DOHH2 (cell line): ENCODE measurements around the gene EML4.

ENCODE experiments used
- H3F3A ChIP-seq: fragments of 200-600 bp; sonication (generic), shearing (Covaris generic); 2 replicates; pipeline ENCODE4 v1.6.0; 2016; ENCODE audit warnings: antibody characterized with exemption, mild to moderate bottlenecking; ENCODE audit not compliant: control insufficient read depth, insufficient read depth
- H3K27ac ChIP-seq: fragments of 200-600 bp; sonication (generic); 2 replicates; pipeline ENCODE4 v1.5.1; 2014; ENCODE audit warnings: low read depth, mild to moderate bottlenecking, low read length, moderate library complexity
- H3K27me3 ChIP-seq: fragments of 200-600 bp; sonication (generic); 2 replicates; pipeline ENCODE4 v1.6.1; 2014; ENCODE audit warnings: mild to moderate bottlenecking, low read length, mixed read lengths; ENCODE audit not compliant: control insufficient read depth
- H3K36me3 ChIP-seq: fragments of 200-600 bp; sonication (generic); 2 replicates; pipeline ENCODE4 v1.6.1; 2014; ENCODE audit warnings: mild to moderate bottlenecking, low read length, moderate library complexity, mixed read lengths; ENCODE audit not compliant: control insufficient read depth
- H3K4me1 ChIP-seq: fragments of 200-600 bp; sonication (generic); 2 replicates; pipeline ENCODE4 v1.6.1; 2014; ENCODE audit warnings: mild to moderate bottlenecking, low read length, mixed read lengths; ENCODE audit not compliant: control insufficient read depth
- H3K4me2 ChIP-seq: fragments of 200-600 bp; sonication (generic); 2 replicates; pipeline ENCODE4 v1.6.0; 2014; ENCODE audit warnings: mild to moderate bottlenecking, low read length, moderate library complexity
- H3K4me3 ChIP-seq: fragments of 200-600 bp; sonication (generic); 2 replicates; pipeline ENCODE4 v1.5.1; 2014; ENCODE audit warnings: mild to moderate bottlenecking, low read length, mixed read lengths
- H3K79me2 ChIP-seq: fragments of 200-600 bp; sonication (generic); 2 replicates; pipeline ENCODE4 v1.6.1; 2014; ENCODE audit warnings: mild to moderate bottlenecking, low read length, mixed read lengths; ENCODE audit not compliant: control insufficient read depth
- H3K9me2 ChIP-seq: fragments of 200-600 bp; sonication (generic); replicated peaks from 2 replicates; pipeline ENCODE4 v1.6.1; 2014; ENCODE audit warnings: mild to moderate bottlenecking, low read length, mixed read lengths; ENCODE audit not compliant: control insufficient read depth
- H3K9me3 ChIP-seq: fragments of 200-600 bp; sonication (generic); 2 replicates; pipeline ENCODE4 v1.6.1; 2014; ENCODE audit warnings: antibody characterized with exemption, low read length, mixed read lengths; ENCODE audit not compliant: control insufficient read depth, insufficient read depth
- H4K20me1 ChIP-seq: fragments of 200-600 bp; sonication (generic); 2 replicates; pipeline ENCODE4 v1.6.0; 2014; ENCODE audit warnings: low read depth, mild to moderate bottlenecking, antibody characterized with exemption, low read length, moderate library complexity; ENCODE audit not compliant: control insufficient read depth, insufficient read depth
- EZH2phosphoT487 ChIP-seq: fragments of 200-600 bp; sonication (generic); IDR thresholded peaks from 2 replicates; pipeline ENCODE4 v1.6.1; 2017; ENCODE audit warnings: borderline replicate concordance, mild to moderate bottlenecking, antibody characterized with exemption, low read length, moderate library complexity, mixed read lengths
- TF ChIP-seq, protein P1 (sequence below): fragments of 200-600 bp; sonication (generic); IDR thresholded peaks from one replicate; pipeline ENCODE4 v1.5.1; 2014; ENCODE audit warnings: antibody characterized with exemption, mild to moderate bottlenecking, low read depth, low read length; ENCODE audit not compliant: poor library complexity, severe bottlenecking

EML4 gene

DNA sequence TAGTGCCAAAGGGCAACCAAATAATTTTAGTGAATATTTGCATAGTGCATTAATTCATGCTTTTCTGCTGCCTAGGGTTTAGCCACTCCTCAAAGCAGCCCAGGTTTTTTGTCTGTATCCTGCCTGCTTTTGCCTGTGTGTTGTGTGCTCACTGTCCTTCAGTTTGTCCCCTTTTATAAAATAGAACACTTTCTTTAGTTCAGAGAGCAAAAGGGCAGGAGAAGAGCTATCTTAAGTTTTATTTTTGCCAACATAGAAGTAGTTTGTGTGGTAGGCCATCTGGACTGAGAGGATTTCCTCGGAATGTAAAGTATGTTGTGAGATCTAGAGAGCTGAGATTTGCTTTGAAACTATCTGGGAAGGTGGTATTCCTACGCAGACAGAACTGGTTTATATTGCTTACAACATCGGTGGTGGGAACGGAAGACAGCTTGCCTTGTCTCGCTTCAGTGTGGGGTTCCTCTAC lies 64.9 kb downstream of the EML4 start:
- Histone ChIP-seq H4K20me1 (no peaks in the 10 kb centered on the region), H3K27ac (no peak overlapping the region), H3K79me2 (no peaks in the 10 kb centered on the region), H3K9me3 (no peaks in the 10 kb centered on the region), H3K27me3 (no peaks in the 10 kb centered on the region), H3K4me2 (no peak overlapping the region), H3K9me2 (no peaks in the 10 kb centered on the region), H3F3A (no peaks in the 10 kb centered on the region), H3K4me1 (no peaks in the 10 kb centered on the region), H3K4me3 (no peak overlapping the region), H3K36me3 (no peaks in the 10 kb centered on the region)
- TF ChIP-seq EZH2phosphoT487, result no peak
- TF ChIP-seq, protein P1, sequence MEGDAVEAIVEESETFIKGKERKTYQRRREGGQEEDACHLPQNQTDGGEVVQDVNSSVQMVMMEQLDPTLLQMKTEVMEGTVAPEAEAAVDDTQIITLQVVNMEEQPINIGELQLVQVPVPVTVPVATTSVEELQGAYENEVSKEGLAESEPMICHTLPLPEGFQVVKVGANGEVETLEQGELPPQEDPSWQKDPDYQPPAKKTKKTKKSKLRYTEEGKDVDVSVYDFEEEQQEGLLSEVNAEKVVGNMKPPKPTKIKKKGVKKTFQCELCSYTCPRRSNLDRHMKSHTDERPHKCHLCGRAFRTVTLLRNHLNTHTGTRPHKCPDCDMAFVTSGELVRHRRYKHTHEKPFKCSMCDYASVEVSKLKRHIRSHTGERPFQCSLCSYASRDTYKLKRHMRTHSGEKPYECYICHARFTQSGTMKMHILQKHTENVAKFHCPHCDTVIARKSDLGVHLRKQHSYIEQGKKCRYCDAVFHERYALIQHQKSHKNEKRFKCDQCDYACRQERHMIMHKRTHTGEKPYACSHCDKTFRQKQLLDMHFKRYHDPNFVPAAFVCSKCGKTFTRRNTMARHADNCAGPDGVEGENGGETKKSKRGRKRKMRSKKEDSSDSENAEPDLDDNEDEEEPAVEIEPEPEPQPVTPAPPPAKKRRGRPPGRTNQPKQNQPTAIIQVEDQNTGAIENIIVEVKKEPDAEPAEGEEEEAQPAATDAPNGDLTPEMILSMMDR, result no peak

DNA sequence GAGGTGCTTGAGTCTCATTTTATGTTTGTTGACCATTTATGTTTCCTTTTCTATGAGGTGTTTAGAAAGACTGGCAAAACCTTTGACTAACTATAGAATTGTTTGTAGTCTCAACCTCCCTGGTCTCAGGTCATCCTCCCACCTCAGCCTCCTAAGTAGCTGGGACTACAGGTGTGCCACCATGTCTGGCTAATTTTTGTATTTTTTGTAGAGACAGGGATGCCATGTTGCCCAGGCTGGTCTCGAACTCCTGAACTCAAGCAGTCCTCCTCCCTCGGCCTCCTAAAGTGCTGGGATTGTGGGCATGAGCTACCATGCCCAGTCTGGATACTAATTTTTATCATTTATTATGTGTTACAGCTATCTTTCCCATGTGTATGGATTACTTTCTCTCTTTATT lies 67.8 kb downstream of the EML4 start:
- TF ChIP-seq, protein P1, result no peak
- TF ChIP-seq EZH2phosphoT487, result no peak
- no peaks in the 10 kb centered on the region for H3K36me3 ChIP-seq
- H3F3A ChIP-seq, result no peaks in the 10 kb centered on the region
- no peaks in the 10 kb centered on the region for H3K4me1 ChIP-seq
- H3K79me2 ChIP-seq, result no peaks in the 10 kb centered on the region
- no peaks in the 10 kb centered on the region for H3K27me3 ChIP-seq
- no peaks in the 10 kb centered on the region for H3K9me2 ChIP-seq
- no peak overlapping the region for H3K4me2 ChIP-seq
- no peak overlapping the region for H3K4me3 ChIP-seq
- no peaks in the 10 kb centered on the region for H3K9me3 ChIP-seq
- no peaks in the 10 kb centered on the region for H4K20me1 ChIP-seq
- no peak overlapping the region for H3K27ac ChIP-seq

DNA sequence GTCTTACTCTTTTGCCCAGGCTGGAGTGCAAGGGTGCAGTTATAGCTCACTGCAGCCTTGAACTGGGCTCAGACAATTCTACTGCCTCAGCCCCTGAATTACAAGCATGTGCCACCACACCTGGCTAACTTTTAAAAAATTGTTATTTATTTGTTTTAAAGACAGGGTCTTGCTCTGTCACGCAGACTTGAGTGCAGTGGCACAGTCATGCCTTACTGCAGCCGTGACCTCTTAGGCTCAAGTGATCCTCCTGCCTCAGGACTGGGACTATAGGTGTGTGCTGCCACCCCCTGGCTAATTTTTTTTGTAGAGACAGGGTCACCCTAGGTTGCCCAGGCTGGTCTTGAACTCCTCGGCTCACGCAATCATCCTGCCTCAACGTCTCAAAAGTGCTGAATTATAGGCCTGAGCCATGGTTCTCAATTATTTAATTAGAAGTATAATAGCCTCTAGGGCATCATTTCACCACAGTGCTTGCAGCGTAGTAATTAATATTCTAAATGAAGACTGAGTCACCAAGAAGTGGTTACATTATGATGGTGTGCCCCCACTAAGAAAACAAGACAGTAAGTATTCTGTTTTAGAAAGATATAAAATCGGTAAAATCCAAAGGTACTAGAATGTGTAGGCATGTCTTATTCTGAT lies 69.6 kb downstream of the EML4 start:
- H3K4me2 ChIP-seq, result no peak overlapping the region
- H3K9me3 ChIP-seq, result no peaks in the 10 kb centered on the region
- no peak overlapping the region for H3K4me3 ChIP-seq
- H3K9me2 ChIP-seq, result no peaks in the 10 kb centered on the region
- no peaks in the 10 kb centered on the region for H3K27me3 ChIP-seq
- no peaks in the 10 kb centered on the region for H3K79me2 ChIP-seq
- H3K36me3 ChIP-seq, result no peaks in the 10 kb centered on the region
- no peaks in the 10 kb centered on the region for H3F3A ChIP-seq
- H3K4me1 ChIP-seq, result no peaks in the 10 kb centered on the region
- TF ChIP-seq, protein P1, result peak; percentile 42
- TF ChIP-seq EZH2phosphoT487, result no peak
- H3K27ac ChIP-seq, result no peak overlapping the region
- no peaks in the 10 kb centered on the region for H4K20me1 ChIP-seq
